GM12878 (cell line): ENCODE measurements around the gene LCOR. TPM values are rescaled to one million over a fixed set of nuclear protein-coding genes. Genes with fewer than 3 reads are reported as not detected.

Experiments used
- ATAC-seq: fragments of 200-7000 bp; cut with Tn5 transposase; 3 replicates; pipeline ENCODE4 v1.9.1; 2020; ENCODE audit warnings: mild to moderate bottlenecking, moderate library complexity
- BruUV-seq: library from RNA; stranded (reverse); fragments of 400-500 nt; replicated peaks from 2 replicates; lab custom pipeline; 2021; lab: Mats Ljungman, UMichigan
- CTCF ChIA-PET: fragments of 300-600 bp; sonication (Branson Sonifier 250); formaldehyde crosslinking; extraction: SDS; loops from one replicate; lab custom pipeline; 2021; ENCODE audit warnings: inconsistent platforms; lab: Yijun Ruan, JAX
- POLR2A ChIA-PET: fragments of 350-600 bp; formaldehyde crosslinking; extraction: SDS; loops from one replicate; lab custom pipeline; 2021; ENCODE audit warnings: inconsistent platforms; lab: Charles Lee
- RAD21 ChIA-PET: fragments of 300-600 bp; sonication (Branson Sonifier 250); formaldehyde crosslinking; loops from one replicate; lab custom pipeline; 2023; ENCODE audit warnings: antibody characterized with exemption; ENCODE audit not compliant: unreplicated experiment; lab: Charles Lee
- SMC1A ChIA-PET: fragments of 300-600 bp; sonication (Branson Sonifier 250); formaldehyde crosslinking; loops from one replicate; lab custom pipeline; 2023; ENCODE audit not compliant: unreplicated experiment, uncharacterized antibody; lab: Charles Lee
- DNase-seq: peaks from one replicate; pipeline ENCODE4 v3.0.0-alpha.2; 2011; ENCODE audit warnings: low read depth, low spot score
- FAIRE-seq: peaks from 3 replicates; lab custom pipeline; 2011; peaks lifted over from hg19 to GRCh38; lab: Jason Lieb, UNC
- H2AFZ ChIP-seq: 2 replicates; pipeline ENCODE4 v1.6.0; 2011; ENCODE audit warnings: low read depth, low read length, control low read depth; ENCODE audit not compliant: control insufficient read depth
- H3K27ac ChIP-seq: 2 replicates; pipeline ENCODE4 v1.5.1; 2011; ENCODE audit warnings: control low read depth; ENCODE audit not compliant: control insufficient read depth, insufficient read depth
- H3K27me3 ChIP-seq, 2 experiments: replicated peaks in 1 of 2; 2 replicates each; pipeline versions ENCODE4 v1.6.0 to v1.6.1; 2011; ENCODE audit warnings: low read length in 1 of 2; ENCODE audit not compliant: control insufficient read depth in 2 of 2, insufficient read depth in 2 of 2
- H3K36me3 ChIP-seq, 2 experiments: 2 replicates each; pipeline ENCODE4 v1.5.1; 2011; ENCODE audit warnings: low read length in 1 of 2; ENCODE audit not compliant: control insufficient read depth in 2 of 2, insufficient read depth in 2 of 2
- H3K4me1 ChIP-seq: 2 replicates; pipeline ENCODE4 v1.6.1; 2011; ENCODE audit warnings: mild to moderate bottlenecking, low read length, moderate library complexity, mixed read lengths; ENCODE audit not compliant: control insufficient read depth, insufficient read depth
- H3K4me2 ChIP-seq: 2 replicates; pipeline ENCODE4 v1.6.0; 2011; ENCODE audit warnings: control low read depth; ENCODE audit not compliant: control insufficient read depth, insufficient read depth
- H3K4me3 ChIP-seq: fragments of 200-600 bp; sonication (generic); 2 replicates; pipeline ENCODE4 v1.5.1; 2016
- H3K79me2 ChIP-seq: 2 replicates; pipeline ENCODE4 v1.6.0; 2011; ENCODE audit warnings: low read length; ENCODE audit not compliant: control insufficient read depth, insufficient read depth
- H3K9ac ChIP-seq: 2 replicates; pipeline ENCODE4 v1.8.0; 2011; ENCODE audit warnings: low read length, control low read depth, mixed read lengths; ENCODE audit not compliant: control insufficient read depth, insufficient read depth
- H3K9me3 ChIP-seq: replicated peaks from 3 replicates; pipeline ENCODE4 v1.5.1; 2011; ENCODE audit warnings: mild to moderate bottlenecking, low read length; ENCODE audit not compliant: control insufficient read depth, insufficient read depth
- H4K20me1 ChIP-seq: 2 replicates; pipeline ENCODE4 v1.6.0; 2011; ENCODE audit not compliant: control insufficient read depth, insufficient read depth
- ATF7 ChIP-seq: fragments of 450-650 bp; IDR thresholded peaks from 2 replicates; pipeline ENCODE4 v1.6.1; 2016; ENCODE audit warnings: low read depth, mild to moderate bottlenecking
- BMI1 ChIP-seq: fragments of 450-650 bp; IDR thresholded peaks from 2 replicates; pipeline ENCODE4 v1.6.1; 2016; ENCODE audit warnings: mild to moderate bottlenecking, moderate library complexity, borderline replicate concordance
- CHD1 ChIP-seq: IDR thresholded peaks from 2 replicates; pipeline ENCODE4 v1.6.1; 2012; ENCODE audit warnings: low read depth, low read length, improper control_type of control experiment
- E2F8 ChIP-seq: fragments of 450-650 bp; IDR thresholded peaks from 2 replicates; pipeline ENCODE4 v1.6.1; 2018; ENCODE audit warnings: mild to moderate bottlenecking, low read depth, moderate library complexity; ENCODE audit not compliant: partially characterized antibody
- NR2C2 ChIP-seq: IDR thresholded peaks from 2 replicates; pipeline ENCODE4 v1.6.1; 2011; ENCODE audit warnings: borderline replicate concordance, low read depth; ENCODE audit not compliant: control insufficient read depth, insufficient read length
- POU2F2 ChIP-seq: IDR thresholded peaks from 3 replicates; pipeline ENCODE4 v1.6.1; 2011; ENCODE audit warnings: low read depth, mild to moderate bottlenecking, low read length, borderline replicate concordance
- PRDM15 ChIP-seq: fragments of 450-650 bp; formaldehyde crosslinking; IDR thresholded peaks from 2 replicates; pipeline ENCODE4 v1.4.0; 2020; ENCODE audit warnings: mild to moderate bottlenecking, moderate library complexity
- RB1 ChIP-seq: fragments of 450-650 bp; formaldehyde crosslinking; IDR thresholded peaks from 2 replicates; pipeline ENCODE4 v1.6.1; 2017; ENCODE audit warnings: mild to moderate bottlenecking, borderline replicate concordance
- RCOR1 ChIP-seq: conservative IDR thresholded peaks from 2 replicates; pipeline ENCODE4 v1.6.1; 2012; ENCODE audit warnings: low read depth, low read length, improper control_type of control experiment
- RFX5 ChIP-seq: IDR thresholded peaks from 2 replicates; pipeline ENCODE4 v1.6.1; 2011; ENCODE audit warnings: low read depth, low read length, improper control_type of control experiment
- SUPT20H ChIP-seq: IDR thresholded peaks from 2 replicates; pipeline ENCODE4 v1.6.1; 2011; ENCODE audit warnings: low read depth, mild to moderate bottlenecking, low read length, moderate library complexity, borderline replicate concordance; ENCODE audit not compliant: control insufficient read depth
- ZNF24 ChIP-seq: fragments of 450-650 bp; IDR thresholded peaks from 2 replicates; pipeline ENCODE4 v1.6.1; 2017; ENCODE audit warnings: antibody characterized with exemption, mild to moderate bottlenecking
- WGBS: methylation state at CpG from one replicate; pipeline ENCODE4 v1.1.6; 2016; ENCODE audit warnings: low lambda C conversion rate; ENCODE audit not compliant: insufficient replicate concordance, insufficient coverage; ENCODE audit errors: missing lambda C conversion rate; 5-methylcytosine and 5-hydroxymethylcytosine counted together
- in situ Hi-C: fragments of 300-500 bp; cut with MboI; formaldehyde crosslinking; loops from 9 replicates; pipeline ENCODE4 v1.14.3; 2018; ENCODE audit warnings: mixed read lengths
- intact Hi-C: fragments of 100-400 bp; cut with micrococcal nuclease; formaldehyde crosslinking; loops from one replicate; pipeline ENCODE4 v1.14.2; 2022; ENCODE audit not compliant: unreplicated experiment
- polyA plus RNA-seq, 11 experiments: library from polyadenylated mRNA; depleted of rRNA in 4 of 11; unstranded in 6 of 11; stranded (reverse) in 5 of 11; fragments of >200 nt; fragmentation: Nextera tagmentation in 4 of 11; fragmentation: Illumina TruSeq in 1 of 11; extraction: Ambion mirVana in 4 of 11; extraction: Trizol in 1 of 11; gene quantifications; 1 replicate in 1 of 11; 2 replicates in 10 of 11; pipeline versions ENCODE4 v1.2.1 to v1.2.3, GENCODE V29; 2011 to 2016; ENCODE audit warnings: inconsistent platforms in 2 of 11, missing spikeins in 2 of 11, low read depth in 1 of 11
- total RNA-seq, 4 experiments: library from RNA; depleted of rRNA in 3 of 4; stranded (reverse); fragments of >200 nt in 3 of 4; fragmentation: Illumina TruSeq in 1 of 4; extraction: Trizol in 1 of 4; gene quantifications; 2 replicates each; pipeline versions ENCODE4 v1.2.1 to v1.2.3, GENCODE V29; 2013 to 2021

The LCOR gene
- total and polyA plus RNA-seq, 10 of the 15 experiments (the other 5 are each of a cell fraction or from before 2014, with no cell fraction given): 1.6 to 22.0 (median 13.2) TPM

DNA sequence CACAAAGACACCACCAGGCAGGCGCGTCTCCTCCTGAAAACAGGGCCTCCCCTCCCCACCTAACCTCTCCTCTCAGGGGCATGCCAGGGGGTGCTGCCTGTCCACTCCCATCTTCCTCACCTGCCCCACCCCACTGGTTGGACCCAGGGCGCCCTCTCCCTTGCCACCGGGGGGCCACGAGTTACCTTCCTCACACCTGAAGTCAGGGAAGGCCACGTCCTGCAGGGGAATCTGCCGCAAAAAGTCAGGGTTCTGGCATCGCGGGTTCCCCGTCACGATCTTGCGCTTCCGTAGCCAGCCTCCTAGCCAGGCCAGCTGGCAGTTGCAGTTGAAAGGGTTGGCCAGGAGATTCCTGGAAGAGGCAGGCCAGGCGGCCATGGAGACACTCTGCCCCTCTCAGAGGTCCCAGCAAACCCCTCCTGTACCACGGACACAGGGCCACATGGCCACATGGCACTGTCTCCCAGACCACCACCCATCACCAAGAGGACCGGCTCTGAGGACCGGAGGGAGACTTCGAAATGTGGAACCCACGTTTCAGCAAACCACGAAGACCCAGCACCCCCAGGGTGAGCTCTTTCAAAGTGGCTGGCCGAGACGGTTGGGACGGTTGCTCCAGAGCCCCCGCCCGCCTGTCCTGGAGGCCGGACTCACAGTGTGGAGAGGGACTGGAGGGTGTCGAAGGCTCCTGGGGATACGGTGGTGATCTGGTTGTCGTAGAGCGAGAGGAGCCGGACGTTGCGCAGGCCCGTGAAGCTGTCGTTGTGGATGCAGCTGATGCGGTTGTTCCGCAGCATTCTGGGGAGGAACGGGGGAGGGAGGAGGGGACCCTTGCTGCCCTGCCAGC is 210.8 kb downstream of the LCOR start (continued):
- no peak for TF ChIP-seq PRDM15

GRCh38 chr10:97043563-97043855 is 211.4 kb downstream of the LCOR start:
- intact Hi-C loops: no loop called here
- in situ Hi-C loops: no loop called here
- Histone ChIP-seq H3K9ac (no peak overlapping the region), H4K20me1 (no peaks in the 10 kb centered on the region), H3K27ac (no peak overlapping the region), H3K4me1 (no peaks in the 10 kb centered on the region), H3K27me3 (no peaks in the 10 kb centered on the region; a peak in 1 of 4 replicates), H3K79me2 (no peaks in the 10 kb centered on the region), H2AFZ (no peak overlapping the region), H3K4me3 (no peak overlapping the region), H3K36me3 (no peaks in the 10 kb centered on the region), H3K9me3 (no peaks in the 10 kb centered on the region), H3K4me2 (no peak overlapping the region)
- CTCF ChIA-PET: interaction anchor here (1.3 kb wide), 1 partner anchor 18 kb away, joined by 5 read pairs; no protein-coding TSS in a partner anchor
- no peak for FAIRE-seq
- POLR2A ChIA-PET: no interaction called here
- no TSS peak for BruUV-seq
- no peak for ATAC-seq
- DNase-seq: no peak
- SMC1A ChIA-PET: no interaction called here
- WGBS: 28% methylated on average over 5 of the region's 14 CpGs
- RAD21 ChIA-PET: no interaction called here
- no peak for TF ChIP-seq CHD1
- no peak for TF ChIP-seq E2F8
- TF ChIP-seq ATF7: no peak
- TF ChIP-seq RCOR1: no peak
- TF ChIP-seq NR2C2: no peak
- no peak for TF ChIP-seq BMI1
- TF ChIP-seq RB1: no peak
- TF ChIP-seq RFX5: no peak
- no peak for TF ChIP-seq SUPT20H
- no peak for TF ChIP-seq ZNF24
- no peak for TF ChIP-seq POU2F2
